Measurements from ENCODE around the gene RPL7A.

- TF ChIP-seq POLR2AphosphoS5 (IDR thresholded peaks at IDR 0.05; ENCODE audit: low read depth, low read length) (no peak), POLR2A (IDR thresholded peaks at IDR 0.05; ENCODE audit: low read depth, low read length) (no peak), TAF1 (IDR thresholded peaks at IDR 0.05; ENCODE audit: low read depth, low read length) (no peak), SPI1 (IDR thresholded peaks at IDR 0.05; ENCODE audit: low read depth, low read length) (no peak), POU2F2 (IDR thresholded peaks at IDR 0.05; ENCODE audit: low read depth, low read length) (no peak)
Measured at GRCh38 chr9:133378408-133378962, 30.5 kb downstream of the RPL7A start.

All from GM12891 (cell line).